HEK293T (cell line): ENCODE data around the gene BHMT2.

Source experiments
- ARNT ChIP-seq: fragments of 450-650 bp; IDR thresholded peaks from 2 replicates; pipeline ENCODE4 v1.6.1; 2017; ENCODE audit warnings: mild to moderate bottlenecking
- BHLHE40 ChIP-seq: fragments of 450-650 bp; IDR thresholded peaks from 2 replicates; pipeline ENCODE4 v1.6.1; 2016; ENCODE audit warnings: mild to moderate bottlenecking, moderate library complexity, borderline replicate concordance
- CTBP1 ChIP-seq: fragments of 450-650 bp; IDR thresholded peaks from 2 replicates; pipeline ENCODE4 v1.6.1; 2016; ENCODE audit warnings: borderline replicate concordance
- ELF4 ChIP-seq: fragments of 450-650 bp; IDR thresholded peaks from 2 replicates; pipeline ENCODE4 v1.6.1; 2017; ENCODE audit warnings: antibody characterized with exemption
- FOXK2 ChIP-seq: fragments of 450-650 bp; IDR thresholded peaks from 2 replicates; pipeline ENCODE4 v1.6.1; 2016; ENCODE audit warnings: mild to moderate bottlenecking
- FOXM1 ChIP-seq: fragments of 450-650 bp; IDR thresholded peaks from 2 replicates; pipeline ENCODE4 v1.6.1; 2017; ENCODE audit warnings: mild to moderate bottlenecking, borderline replicate concordance
- HDGF ChIP-seq: fragments of 450-650 bp; IDR thresholded peaks from 2 replicates; pipeline ENCODE4 v1.6.1; 2017; ENCODE audit warnings: antibody characterized with exemption, borderline replicate concordance
- LEF1 ChIP-seq: fragments of 450-650 bp; IDR thresholded peaks from 2 replicates; pipeline ENCODE4 v1.6.1; 2017; ENCODE audit warnings: mild to moderate bottlenecking, borderline replicate concordance
- SP1 ChIP-seq: fragments of 450-650 bp; IDR thresholded peaks from 2 replicates; pipeline ENCODE4 v1.6.1; 2017
- SUZ12 ChIP-seq: fragments of 450-650 bp; IDR thresholded peaks from 2 replicates; pipeline ENCODE4 v1.6.1; 2016; ENCODE audit warnings: mild to moderate bottlenecking
- TARDBP ChIP-seq: fragments of 450-650 bp; IDR thresholded peaks from 2 replicates; pipeline ENCODE4 v1.6.1; 2016
- ZNF384 ChIP-seq: fragments of 450-650 bp; IDR thresholded peaks from 2 replicates; pipeline ENCODE4 v1.6.1; 2016

DNA sequence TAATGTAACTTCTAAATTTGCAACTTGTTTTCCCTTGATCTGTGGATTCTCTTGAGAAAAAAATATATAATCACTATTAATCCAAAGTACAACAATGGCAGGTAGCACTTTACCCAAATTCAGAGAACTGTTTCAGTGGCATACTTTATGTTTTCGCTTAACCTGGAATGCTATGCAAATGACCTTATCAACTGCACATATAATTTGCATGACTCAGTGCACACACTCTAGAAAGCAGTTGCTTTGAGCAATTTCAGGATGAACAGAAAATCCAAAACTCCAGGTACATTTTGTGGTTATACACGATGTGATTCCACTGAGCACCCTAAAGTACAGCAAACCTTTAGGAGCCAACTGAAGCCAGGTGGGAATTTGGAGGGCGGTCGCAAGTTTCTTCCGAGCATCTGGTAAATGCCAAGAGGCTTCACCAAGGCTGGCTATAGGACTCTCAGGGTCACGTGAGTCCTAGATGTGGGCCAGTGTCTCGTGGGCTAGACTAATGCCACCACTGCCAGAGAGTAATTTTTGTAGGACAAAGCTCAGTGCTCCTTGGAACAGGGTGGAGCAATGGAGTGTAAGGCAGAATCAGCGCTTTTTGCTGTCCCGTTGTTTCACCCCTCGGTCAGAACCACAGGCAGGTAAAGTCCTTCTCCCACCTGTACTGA lies 37.4 kb upstream of the BHMT2 start:
- TF ChIP-seq SUZ12 (no peak), ZNF384 (no peak), HDGF (no peak), FOXM1 (no peak), CTBP1 (no peak), ARNT (no peak), SP1 (no peak), TARDBP (no peak), BHLHE40 (no peak), FOXK2 (no peak), ELF4 (no peak), LEF1 (no peak)
